HEK293 (cell line): ENCODE data around the gene EDIL3.
"Not testable (repeated sequence)": the region's sequence is repeated elsewhere in the genome, so short reads cannot be mapped to it uniquely, and the experiment has no call there.

Source experiments
- CTCF ChIA-PET: fragments of 350-600 bp; formaldehyde crosslinking; extraction: SDS; loops from one replicate; lab custom pipeline; 2021; ENCODE audit warnings: antibody characterized with exemption; lab: Yijun Ruan, JAX
- POLR2A ChIA-PET: fragments of 300-600 bp; formaldehyde crosslinking; extraction: SDS; loops from one replicate; lab custom pipeline; 2020; ENCODE audit warnings: antibody characterized with exemption, inconsistent platforms; lab: Yijun Ruan, JAX
- H3K27ac ChIP-seq: fragments of 200-500 bp; sonication (Bioruptor generic); 2 replicates; pipeline ENCODE4 v1.5.1; 2014; ENCODE audit warnings: low read depth, low read length, control low read depth, inconsistent platforms; ENCODE audit errors: extremely low read depth
- H3K36me3 ChIP-seq, 2 experiments: fragments of 200-500 bp in 1 of 2; sonication (Bioruptor generic) in 1 of 2; 1 replicate in 1 of 2; 2 replicates in 1 of 2; pipeline ENCODE4 v1.5.1; 2014 to 2017; ENCODE audit warnings: inconsistent platforms in 2 of 2, low read length in 2 of 2; ENCODE audit not compliant: control insufficient read depth in 2 of 2, insufficient read depth in 1 of 2
- H3K4me1 ChIP-seq: fragments of 200-500 bp; sonication (Bioruptor generic); 2 replicates; pipeline ENCODE4 v1.5.1; 2014; ENCODE audit warnings: mild to moderate bottlenecking, low read length, inconsistent platforms; ENCODE audit not compliant: control insufficient read depth, insufficient read depth
- H3K4me3 ChIP-seq: 2 replicates; pipeline ENCODE4 v1.5.1; 2011; ENCODE audit warnings: low read depth, mild to moderate bottlenecking, control low read depth, low read length, moderate library complexity
- H3K9me3 ChIP-seq: fragments of 200-500 bp; sonication (Bioruptor generic); 2 replicates; pipeline ENCODE4 v1.5.1; 2014; ENCODE audit warnings: low read depth, low read length, inconsistent platforms; ENCODE audit not compliant: control insufficient read depth, insufficient read depth
- BCL11B ChIP-seq: fragments of 450-650 bp; formaldehyde crosslinking; IDR thresholded peaks from 2 replicates; pipeline ENCODE4 v1.5.1; 2016; ENCODE audit warnings: low read depth, missing biosample characterization, missing genetic modification characterization
- KLF1 ChIP-seq: fragments of 450-650 bp; formaldehyde crosslinking; IDR thresholded peaks from 2 replicates; pipeline ENCODE4 v1.5.1; 2016; ENCODE audit warnings: missing biosample characterization, missing genetic modification characterization
- MZF1 ChIP-seq: fragments of 450-650 bp; formaldehyde crosslinking; IDR thresholded peaks from 2 replicates; pipeline ENCODE4 v1.5.1; 2017; ENCODE audit warnings: missing biosample characterization, missing genetic modification characterization, borderline replicate concordance
- SCRT2 ChIP-seq: fragments of 450-650 bp; formaldehyde crosslinking; IDR thresholded peaks from 2 replicates; pipeline ENCODE4 v1.5.1; 2016; ENCODE audit warnings: missing biosample characterization, missing genetic modification characterization
- SP7 ChIP-seq: fragments of 450-650 bp; formaldehyde crosslinking; IDR thresholded peaks from 2 replicates; pipeline ENCODE4 v1.5.1; 2016; ENCODE audit warnings: missing biosample characterization, missing genetic modification characterization
- TRIM28 ChIP-seq: IDR thresholded peaks from 2 replicates; pipeline ENCODE4 v1.6.1; 2011; ENCODE audit warnings: low read length, control low read depth, borderline replicate concordance
- WT1 ChIP-seq: fragments of 450-650 bp; formaldehyde crosslinking; IDR thresholded peaks from 2 replicates; pipeline ENCODE4 v1.5.1; 2016; ENCODE audit warnings: missing biosample characterization, missing genetic modification characterization
- YY1 ChIP-seq: fragments of 450-650 bp; formaldehyde crosslinking; IDR thresholded peaks from 2 replicates; pipeline ENCODE4 v1.5.1; 2018; ENCODE audit warnings: missing biosample characterization, missing genetic modification characterization
- ZFP37 ChIP-seq: fragments of 450-650 bp; formaldehyde crosslinking; IDR thresholded peaks from 2 replicates; pipeline ENCODE4 v1.5.1; 2016; ENCODE audit warnings: missing biosample characterization, missing genetic modification characterization
- ZNF112 ChIP-seq: fragments of 450-650 bp; formaldehyde crosslinking; IDR thresholded peaks from 2 replicates; pipeline ENCODE4 v1.5.0; 2017; ENCODE audit warnings: missing biosample characterization, missing genetic modification characterization
- ZNF138 ChIP-seq: fragments of 450-650 bp; formaldehyde crosslinking; IDR thresholded peaks from 2 replicates; pipeline ENCODE4 v1.5.1; 2016; ENCODE audit warnings: missing biosample characterization, missing genetic modification characterization, borderline replicate concordance
- ZNF140 ChIP-seq: fragments of 450-650 bp; formaldehyde crosslinking; IDR thresholded peaks from 2 replicates; pipeline ENCODE4 v1.5.1; 2016; ENCODE audit warnings: missing biosample characterization, missing genetic modification characterization
- ZNF223 ChIP-seq: fragments of 450-650 bp; formaldehyde crosslinking; IDR thresholded peaks from 2 replicates; pipeline ENCODE4 v1.5.1; 2016; ENCODE audit warnings: missing biosample characterization, missing genetic modification characterization
- ZNF280C ChIP-seq: fragments of 450-650 bp; formaldehyde crosslinking; IDR thresholded peaks from 2 replicates; pipeline ENCODE4 v1.5.1; 2016; ENCODE audit warnings: missing biosample characterization, missing genetic modification characterization
- ZNF341 ChIP-seq: fragments of 450-650 bp; formaldehyde crosslinking; IDR thresholded peaks from 2 replicates; pipeline ENCODE4; 2016; ENCODE audit warnings: low read depth, missing biosample characterization, missing genetic modification characterization
- ZNF366 ChIP-seq: fragments of 450-650 bp; formaldehyde crosslinking; conservative IDR thresholded peaks from 2 replicates; pipeline ENCODE4 v1.5.1; 2016; ENCODE audit warnings: missing biosample characterization, missing genetic modification characterization
- ZNF416 ChIP-seq: fragments of 450-650 bp; formaldehyde crosslinking; IDR thresholded peaks from 2 replicates; pipeline ENCODE4 v1.5.1; 2016; ENCODE audit warnings: missing biosample characterization, missing genetic modification characterization
- ZNF423 ChIP-seq: fragments of 450-650 bp; formaldehyde crosslinking; IDR thresholded peaks from 2 replicates; pipeline ENCODE4 v1.5.1; 2016; ENCODE audit warnings: missing biosample characterization, missing genetic modification characterization
- ZNF48 ChIP-seq: fragments of 450-650 bp; formaldehyde crosslinking; IDR thresholded peaks from 2 replicates; pipeline ENCODE4 v1.5.1; 2016; ENCODE audit warnings: missing biosample characterization, missing genetic modification characterization
- ZNF488 ChIP-seq: fragments of 450-650 bp; formaldehyde crosslinking; IDR thresholded peaks from 2 replicates; pipeline ENCODE4 v1.5.1; 2016; ENCODE audit warnings: missing biosample characterization, missing genetic modification characterization
- ZNF501 ChIP-seq: fragments of 450-650 bp; formaldehyde crosslinking; IDR thresholded peaks from 2 replicates; pipeline ENCODE4 v1.5.1; 2016; ENCODE audit warnings: missing biosample characterization, missing genetic modification characterization
- ZNF529 ChIP-seq: fragments of 450-650 bp; formaldehyde crosslinking; IDR thresholded peaks from 2 replicates; pipeline ENCODE4 v1.5.1; 2017; ENCODE audit warnings: missing genetic modification characterization, missing biosample characterization; ENCODE audit not compliant: insufficient replicate concordance
- ZNF558 ChIP-seq: fragments of 450-650 bp; formaldehyde crosslinking; IDR thresholded peaks from 2 replicates; pipeline ENCODE4 v1.5.1; 2016; ENCODE audit warnings: missing biosample characterization, missing genetic modification characterization
- ZNF571 ChIP-seq: fragments of 450-650 bp; formaldehyde crosslinking; IDR thresholded peaks from 2 replicates; pipeline ENCODE4 v1.5.0; 2017; ENCODE audit warnings: missing biosample characterization, missing genetic modification characterization
- ZNF621 ChIP-seq: fragments of 450-650 bp; formaldehyde crosslinking; IDR thresholded peaks from 2 replicates; pipeline ENCODE4 v1.5.1; 2017; ENCODE audit warnings: missing biosample characterization, missing genetic modification characterization
- ZNF707 ChIP-seq: fragments of 450-650 bp; formaldehyde crosslinking; IDR thresholded peaks from 2 replicates; pipeline ENCODE4 v1.5.1; 2016; ENCODE audit warnings: missing biosample characterization, missing genetic modification characterization
- ZNF785 ChIP-seq: fragments of 450-650 bp; formaldehyde crosslinking; IDR thresholded peaks from 2 replicates; pipeline ENCODE4 v1.5.1; 2016; ENCODE audit warnings: missing biosample characterization, missing genetic modification characterization
- ZSCAN4 ChIP-seq: fragments of 450-650 bp; formaldehyde crosslinking; IDR thresholded peaks from 2 replicates; pipeline ENCODE4 v1.5.1; 2017; ENCODE audit warnings: missing biosample characterization, missing genetic modification characterization

Gene EDIL3

GRCh38 chr5:84032324-84032723, 352.4 kb downstream of the EDIL3 start:
- ChIA-PET CTCF (no interaction called here), POLR2A (no interaction called here)
- no peak overlapping the region for H3K27ac ChIP-seq

GRCh38 chr5:84028093-84028492, 356.6 kb downstream of the EDIL3 start:
- CTCF ChIA-PET, result no interaction called here
- POLR2A ChIA-PET, result no interaction called here

More at GRCh38 chr5:84032324-84032723, 352.4 kb downstream of the EDIL3 start:
- Histone ChIP-seq H3K4me1 (no peaks in the 10 kb centered on the region), H3K9me3 (no peaks in the 10 kb centered on the region), H3K4me3 (no peak overlapping the region), H3K36me3 (no peaks in the 10 kb centered on the region)
- no peak for TF ChIP-seq ZNF223
- no peak for TF ChIP-seq ZNF558 (tag by site-specific recombination)
- TF ChIP-seq ZNF280C (tag by site-specific recombination), result no peak
- TF ChIP-seq TRIM28, result no peak
- no peak for TF ChIP-seq BCL11B (tag by site-specific recombination)
- TF ChIP-seq ZNF112 (tag by site-specific recombination), result no peak
- TF ChIP-seq ZNF423, result no peak

GRCh38 chr5:84018521-84018920, 366.2 kb downstream of the EDIL3 start:
- H3K9me3 ChIP-seq, H3K27ac ChIP-seq, H3K4me1 ChIP-seq, CTCF ChIA-PET, POLR2A ChIA-PET, H3K36me3 ChIP-seq: not testable (repeated sequence)
- TF ChIP-seq SCRT2 (tag by site-specific recombination), result peak; percentile 53; the same call in 1 of the 2 replicates
- TF ChIP-seq, all 188 proteins: peak for 1; not testable (repeated sequence) for 187
- H3K4me3 ChIP-seq, result not testable (repeated sequence)

More at GRCh38 chr5:84028093-84028492, 356.6 kb downstream of the EDIL3 start:
- Histone ChIP-seq H3K36me3 (no peaks in the 10 kb centered on the region), H3K9me3 (no peaks in the 10 kb centered on the region), H3K4me3 (no peak overlapping the region), H3K27ac (no peak overlapping the region), H3K4me1 (no peaks in the 10 kb centered on the region)
- TF ChIP-seq ZNF48 (tag by site-specific recombination) (no peak), SP7 (no peak), ZNF571 (tag by site-specific recombination) (no peak), ZNF366 (tag by site-specific recombination) (no peak), ZNF707 (no peak), MZF1 (no peak)

GRCh38 chr5:84017523-84018172, 367.0 kb downstream of the EDIL3 start:
- H3K4me1 ChIP-seq, result no peaks in the 10 kb centered on the region
- H3K36me3 ChIP-seq, result no peaks in the 10 kb centered on the region
- POLR2A ChIA-PET, result no interaction called here
- no peaks in the 10 kb centered on the region for H3K9me3 ChIP-seq
- no peak overlapping the region for H3K4me3 ChIP-seq
- CTCF ChIA-PET, result no interaction called here
- no peak overlapping the region for H3K27ac ChIP-seq
- no peak for TF ChIP-seq ZSCAN4 (tag by site-specific recombination)
- no peak for TF ChIP-seq ZNF529
- no peak for TF ChIP-seq KLF1 (tag by site-specific recombination)
- TF ChIP-seq ZNF138 (tag by site-specific recombination), result no peak
- TF ChIP-seq WT1, result no peak
- TF ChIP-seq ZNF341 (tag by site-specific recombination), result no peak
- TF ChIP-seq ZNF416 (tag by site-specific recombination), result no peak
- no peak for TF ChIP-seq ZNF621 (tag by site-specific recombination)
- no peak for TF ChIP-seq ZNF501 (tag by site-specific recombination)
- no peak for TF ChIP-seq ZNF488 (tag by site-specific recombination)
- TF ChIP-seq YY1 (tag by site-specific recombination), result no peak
- no peak for TF ChIP-seq ZNF785
- no peak for TF ChIP-seq ZFP37 (tag by site-specific recombination)
- no peak for TF ChIP-seq ZNF140 (tag by site-specific recombination)
